Camera-type eye (tissue), 1 donor: ENCODE results near the gene GSTM1. TPM values are rescaled to one million over a fixed set of nuclear protein-coding genes. Genes with fewer than 3 reads are reported as not detected.

Experiments used
- total RNA-seq: library from RNA; depleted of rRNA; stranded (reverse); fragments of >200 nt; gene quantifications from one replicate; pipeline ENCODE4 v1.2.3, GENCODE V29; 2014

The GSTM1 gene
- total RNA-seq, result not detected

GRCh38 chr1:109687641-109688499 is at the start of gene GSTM1:
TSS of gene GSTM1 (plus strand) at chr1:109687817. CDS start at chr1:109687874, 57 bp downstream.

GRCh38 chr1:109655615-109656519 is 31.8 kb upstream of the GSTM1 start, which contains the start of gene GSTM4:
TSS of gene GSTM4 (plus strand) at chr1:109656099. CDS start at chr1:109656390, 291 bp downstream.

GRCh38 chr1:109667452-109668122 is 20.0 kb upstream of the GSTM1 start, which contains the start of gene GSTM2:
TSS of gene GSTM2 (plus strand) at chr1:109668057. CDS start at chr1:109668116, 59 bp downstream.

GRCh38 chr1:109711593-109712320 is 24.1 kb downstream of the GSTM1 start, which contains the start of gene GSTM5:
TSS of gene GSTM5 (plus strand) at chr1:109712251. CDS start at chr1:109712313, 62 bp downstream.

DNA sequence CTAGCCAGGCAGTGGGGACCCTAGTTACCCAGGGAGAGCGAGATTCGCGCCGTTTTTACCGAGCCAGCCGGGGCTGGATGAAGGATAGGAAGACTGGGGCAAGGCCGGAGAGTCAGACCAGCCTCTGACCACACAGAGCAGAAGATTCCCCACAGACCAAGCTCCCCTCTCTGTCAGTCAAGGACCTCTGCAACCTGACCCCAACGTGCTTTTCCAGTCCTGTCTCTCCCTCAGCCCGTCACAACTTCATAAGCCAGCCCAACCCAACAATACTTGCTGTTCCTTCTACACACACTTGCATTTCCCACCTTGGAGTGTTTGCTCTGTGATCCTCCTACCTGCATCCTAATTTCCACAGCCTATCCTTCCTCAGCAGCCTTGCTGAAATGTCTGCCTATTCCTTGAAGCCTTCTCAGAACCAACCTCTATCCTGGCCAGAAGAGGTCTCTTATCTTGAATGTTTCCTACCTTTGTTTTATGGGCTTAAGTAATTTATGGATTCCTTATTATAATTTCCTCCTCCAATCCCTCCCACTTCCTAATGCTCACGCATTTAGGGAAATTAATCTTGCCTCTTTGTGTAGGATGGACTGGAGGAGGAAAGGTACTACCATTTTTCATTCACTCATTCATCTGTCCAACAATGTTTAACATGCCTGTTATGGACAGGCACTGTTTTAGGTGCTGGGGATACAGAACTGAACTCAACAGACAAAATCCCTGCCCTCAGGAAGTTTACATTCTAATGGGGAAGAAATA is 53.2 kb downstream of the GSTM1 start, which contains the start of gene GSTM3:
TSS of gene GSTM3 (minus strand) at position 424 of the 759 bp plus-strand sequence. CDS start 751 bp downstream, outside the sequence.

Other genes starting within 250 kb of the GSTM1 start
- gene SYPL2, start 221.3 kb upstream of the GSTM1 start, total RNA-seq, result 5.3 TPM
- gene ATXN7L2, start 203.9 kb upstream of the GSTM1 start, total RNA-seq, result 9.6 TPM
- 5.6 TPM for gene CYB561D1, start 193.7 kb upstream of the GSTM1 start, total RNA-seq
- gene AMIGO1, start 178.1 kb upstream of the GSTM1 start, total RNA-seq, result 13.3 TPM
- gene GPR61, start 147.9 kb upstream of the GSTM1 start, total RNA-seq, result 4.8 TPM
- gene GNAI3, start 139.2 kb upstream of the GSTM1 start, total RNA-seq, result 12.8 TPM
- 21.8 TPM for gene GNAT2, start 68.2 kb upstream of the GSTM1 start, total RNA-seq
- gene AMPD2, start 68.0 kb upstream of the GSTM1 start, total RNA-seq, result 75.2 TPM
- gene GSTM4, start 31.7 kb upstream of the GSTM1 start, total RNA-seq, result 15.4 TPM
- 92.3 TPM for gene GSTM2, start 19.8 kb upstream of the GSTM1 start, total RNA-seq
- gene GSTM5, start 24.4 kb downstream of the GSTM1 start, total RNA-seq, result 16.9 TPM
- 41.6 TPM for gene GSTM3, start 53.2 kb downstream of the GSTM1 start, total RNA-seq
- gene EPS8L3, start 76.1 kb downstream of the GSTM1 start, total RNA-seq, result not detected
- 13.6 TPM for gene CSF1, start 223.0 kb downstream of the GSTM1 start, total RNA-seq